ENCODE measurements around the gene KCTD20.

DNA sequence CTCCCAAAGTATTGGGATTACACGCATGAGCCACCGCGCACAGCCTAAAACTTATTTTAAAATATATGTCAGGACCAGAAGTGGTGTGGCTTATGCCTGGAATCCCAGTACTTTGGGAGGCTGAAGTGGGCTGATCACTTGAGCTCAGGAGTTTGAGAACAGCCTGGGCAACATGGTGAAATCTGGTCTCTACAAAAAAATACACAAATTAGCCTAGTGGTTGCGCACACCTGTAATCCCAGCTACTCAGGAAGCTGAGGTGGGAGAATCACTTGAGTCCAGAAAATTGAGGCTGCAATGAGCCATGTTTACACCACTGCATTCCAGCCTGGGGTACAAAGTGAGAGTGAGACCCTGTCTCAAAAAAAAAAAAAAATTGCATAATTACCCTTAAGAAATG is 13.9 kb upstream of the KCTD20 start:
- TF ChIP-seq SIN3A (IDR thresholded peaks at IDR 0.05; ENCODE audit: borderline replicate concordance, insufficient read depth, low read depth, low read length): no peak
- TF ChIP-seq, protein P1, sequence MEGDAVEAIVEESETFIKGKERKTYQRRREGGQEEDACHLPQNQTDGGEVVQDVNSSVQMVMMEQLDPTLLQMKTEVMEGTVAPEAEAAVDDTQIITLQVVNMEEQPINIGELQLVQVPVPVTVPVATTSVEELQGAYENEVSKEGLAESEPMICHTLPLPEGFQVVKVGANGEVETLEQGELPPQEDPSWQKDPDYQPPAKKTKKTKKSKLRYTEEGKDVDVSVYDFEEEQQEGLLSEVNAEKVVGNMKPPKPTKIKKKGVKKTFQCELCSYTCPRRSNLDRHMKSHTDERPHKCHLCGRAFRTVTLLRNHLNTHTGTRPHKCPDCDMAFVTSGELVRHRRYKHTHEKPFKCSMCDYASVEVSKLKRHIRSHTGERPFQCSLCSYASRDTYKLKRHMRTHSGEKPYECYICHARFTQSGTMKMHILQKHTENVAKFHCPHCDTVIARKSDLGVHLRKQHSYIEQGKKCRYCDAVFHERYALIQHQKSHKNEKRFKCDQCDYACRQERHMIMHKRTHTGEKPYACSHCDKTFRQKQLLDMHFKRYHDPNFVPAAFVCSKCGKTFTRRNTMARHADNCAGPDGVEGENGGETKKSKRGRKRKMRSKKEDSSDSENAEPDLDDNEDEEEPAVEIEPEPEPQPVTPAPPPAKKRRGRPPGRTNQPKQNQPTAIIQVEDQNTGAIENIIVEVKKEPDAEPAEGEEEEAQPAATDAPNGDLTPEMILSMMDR (IDR thresholded peaks at IDR 0.05): no peak
- no peak for TF ChIP-seq POLR2AphosphoS5 (IDR thresholded peaks at IDR 0.05; ENCODE audit: low read depth, low read length)

Measured in Panc1 (cell line).